WTC11 (cell line): ENCODE measurements around the gene TUBGCP2. TPM values are rescaled to one million over a fixed set of nuclear protein-coding genes. Genes with fewer than 3 reads are reported as not detected.
A peak's percentile ranks its signal among the peaks of the same experiment; 100 is the strongest.

ENCODE experiments used
- CBFB ChIP-seq: sonication (generic); formaldehyde crosslinking; IDR thresholded peaks from 2 replicates; pipeline ENCODE4 v1.8.1; 2022; ENCODE audit warnings: mild to moderate bottlenecking, low read depth, missing genetic modification reagents
- CREB1 ChIP-seq: sonication (generic); formaldehyde crosslinking; IDR thresholded peaks from 2 replicates; pipeline ENCODE4 v1.8.0; 2023; ENCODE audit warnings: mild to moderate bottlenecking, missing genetic modification reagents
- CREM ChIP-seq: sonication (generic); formaldehyde crosslinking; IDR thresholded peaks from 2 replicates; pipeline ENCODE4 v1.8.1; 2022; ENCODE audit warnings: mild to moderate bottlenecking, missing genetic modification reagents, moderate library complexity
- E2F4 ChIP-seq: sonication (generic); formaldehyde crosslinking; IDR thresholded peaks from 2 replicates; pipeline ENCODE4 v1.8.1; 2022; ENCODE audit warnings: low read depth, mild to moderate bottlenecking, moderate library complexity, missing genetic modification reagents, borderline replicate concordance
- E2F5 ChIP-seq: sonication (generic); formaldehyde crosslinking; IDR thresholded peaks from 2 replicates; pipeline ENCODE4 v1.8.1; 2022; ENCODE audit warnings: mild to moderate bottlenecking, moderate library complexity, missing genetic modification reagents
- ELF4 ChIP-seq: sonication (generic); formaldehyde crosslinking; IDR thresholded peaks from 2 replicates; pipeline ENCODE4 v1.8.1; 2022; ENCODE audit warnings: low read depth, mild to moderate bottlenecking, moderate library complexity, missing genetic modification reagents
- ETV6 ChIP-seq: sonication (generic); formaldehyde crosslinking; IDR thresholded peaks from 2 replicates; pipeline ENCODE4 v1.8.1; 2022; ENCODE audit warnings: mild to moderate bottlenecking, missing genetic modification reagents
- GABPB1 ChIP-seq: sonication (generic); formaldehyde crosslinking; IDR thresholded peaks from 2 replicates; pipeline ENCODE4 v1.8.1; 2023; ENCODE audit warnings: mild to moderate bottlenecking, missing genetic modification reagents
- GRHL2 ChIP-seq: fragments of 250-450 bp; sonication (Bioruptor Pico); IDR thresholded peaks from 2 replicates; pipeline ENCODE4 v1.8.0; 2022; ENCODE audit warnings: mild to moderate bottlenecking, moderate library complexity; ENCODE audit not compliant: insufficient replicate concordance, severe bottlenecking
- GTF2I ChIP-seq: fragments of 250-450 bp; sonication (Bioruptor Pico); conservative IDR thresholded peaks from 2 replicates; pipeline ENCODE4 v1.4.0; 2021; ENCODE audit warnings: mild to moderate bottlenecking
- JAZF1 ChIP-seq: fragments of 250-450 bp; sonication (Bioruptor Pico); IDR thresholded peaks from 2 replicates; pipeline ENCODE4 v1.9.0; 2021; ENCODE audit warnings: moderate library complexity, mild to moderate bottlenecking, inconsistent platforms
- MLX ChIP-seq: sonication (generic); formaldehyde crosslinking; IDR thresholded peaks from 2 replicates; pipeline ENCODE4 v1.8.1; 2023; ENCODE audit warnings: mild to moderate bottlenecking, missing genetic modification reagents, moderate library complexity
- MXD4 ChIP-seq: fragments of 250-450 bp; sonication (Bioruptor Pico); IDR thresholded peaks from 2 replicates; pipeline ENCODE4 v1.8.0; 2021; ENCODE audit warnings: mild to moderate bottlenecking, moderate library complexity, borderline replicate concordance
- PREB ChIP-seq: sonication (generic); formaldehyde crosslinking; IDR thresholded peaks from 2 replicates; pipeline ENCODE4 v1.8.1; 2022; ENCODE audit warnings: mild to moderate bottlenecking, missing genetic modification reagents, moderate library complexity, borderline replicate concordance
- SMAD4 ChIP-seq: sonication (generic); formaldehyde crosslinking; IDR thresholded peaks from 2 replicates; pipeline ENCODE4 v1.8.0; 2022; ENCODE audit warnings: mild to moderate bottlenecking, missing genetic modification reagents
- SOX15 ChIP-seq: fragments of 250-450 bp; sonication (Bioruptor Pico); IDR thresholded peaks from 2 replicates; pipeline ENCODE4 v1.9.0; 2021; ENCODE audit warnings: mild to moderate bottlenecking
- TCF7 ChIP-seq: sonication (generic); formaldehyde crosslinking; IDR thresholded peaks from 2 replicates; pipeline ENCODE4 v1.8.0; 2022; ENCODE audit warnings: mild to moderate bottlenecking, low read depth, missing genetic modification reagents, moderate library complexity
- TEAD1 ChIP-seq: sonication (generic); formaldehyde crosslinking; IDR thresholded peaks from 2 replicates; pipeline ENCODE4 v1.8.0; 2022; ENCODE audit warnings: mild to moderate bottlenecking, missing genetic modification reagents
- TP53 ChIP-seq: sonication (generic); formaldehyde crosslinking; IDR thresholded peaks from 2 replicates; pipeline ENCODE4 v1.8.1; 2023; ENCODE audit warnings: mild to moderate bottlenecking, missing genetic modification reagents
- ZBTB21 ChIP-seq: sonication (generic); formaldehyde crosslinking; IDR thresholded peaks from 2 replicates; pipeline ENCODE4 v1.8.1; 2023; ENCODE audit warnings: mild to moderate bottlenecking, missing genetic modification reagents, borderline replicate concordance
- ZNF121 ChIP-seq: sonication (generic); formaldehyde crosslinking; IDR thresholded peaks from 2 replicates; pipeline ENCODE4 v1.8.0; 2023; ENCODE audit warnings: missing genetic modification reagents
- ZNF532 ChIP-seq: fragments of 250-450 bp; sonication (Bioruptor Pico); IDR thresholded peaks from 2 replicates; pipeline ENCODE4 v1.9.0; 2021; ENCODE audit warnings: mild to moderate bottlenecking, borderline replicate concordance
- total RNA-seq: library from RNA; stranded (reverse); gene quantifications from 3 replicates; pipeline ENCODE4 v1.2.3, GENCODE V29; 2021

TUBGCP2 gene
- total RNA-seq, 1 experiment from 2014 or later, result 62.5 TPM

GRCh38 chr10:133308421-133309099, at the start of gene TUBGCP2, which contains the start of gene ZNF511 (continued):
- TF ChIP-seq SOX15, result no peak
- TF ChIP-seq ZNF532 (CRISPR knock-in tag), result no peak
- TF ChIP-seq CBFB (CRISPR knock-in tag), result no peak
- TF ChIP-seq ELF4 (CRISPR knock-in tag), result no peak
- 0 out of 2 replicates have a peak, but pooled peaks have one; percentile 31 for TF ChIP-seq GABPB1 (CRISPR knock-in tag)
- 0 out of 2 replicates have a peak, but pooled peaks have one; percentile 20 for TF ChIP-seq TCF7 (CRISPR knock-in tag)
- TF ChIP-seq MXD4 (CRISPR knock-in tag), result no peak
- no peak for TF ChIP-seq ZBTB21
- TF ChIP-seq ZNF121 (CRISPR knock-in tag), result no peak
- no peak for TF ChIP-seq GTF2I (CRISPR knock-in tag)
- TF ChIP-seq TEAD1 (CRISPR knock-in tag), result peak; percentile 75
- TF ChIP-seq JAZF1, result no peak
- TF ChIP-seq SMAD4 (CRISPR knock-in tag), result no peak
- TF ChIP-seq GRHL2, result no peak
- TF ChIP-seq MLX, result no peak
- peak; percentile 63 for TF ChIP-seq ETV6
- no peak for TF ChIP-seq E2F5 (CRISPR knock-in tag)
- 0 out of 2 replicates have a peak, but pooled peaks have one; percentile 45 for TF ChIP-seq TP53 (CRISPR knock-in tag)
- peak; percentile 96 for TF ChIP-seq CREM (CRISPR knock-in tag)
- TF ChIP-seq CREB1 (CRISPR knock-in tag), result no peak
- no peak for TF ChIP-seq PREB (CRISPR knock-in tag)
- peak; percentile 45; the same call in 1 of the 2 replicates for TF ChIP-seq E2F4 (CRISPR knock-in tag)
